Activated CD4-positive, CD25-positive, alpha-beta regulatory T cell (primary cell): ENCODE data around the gene ARFGAP1.

ENCODE experiments used
- DNase-seq, 4 experiments: peaks; one replicate each; lab custom pipeline; 2025; lab: John Stamatoyannopoulos, UW

ARFGAP1 gene

DNA sequence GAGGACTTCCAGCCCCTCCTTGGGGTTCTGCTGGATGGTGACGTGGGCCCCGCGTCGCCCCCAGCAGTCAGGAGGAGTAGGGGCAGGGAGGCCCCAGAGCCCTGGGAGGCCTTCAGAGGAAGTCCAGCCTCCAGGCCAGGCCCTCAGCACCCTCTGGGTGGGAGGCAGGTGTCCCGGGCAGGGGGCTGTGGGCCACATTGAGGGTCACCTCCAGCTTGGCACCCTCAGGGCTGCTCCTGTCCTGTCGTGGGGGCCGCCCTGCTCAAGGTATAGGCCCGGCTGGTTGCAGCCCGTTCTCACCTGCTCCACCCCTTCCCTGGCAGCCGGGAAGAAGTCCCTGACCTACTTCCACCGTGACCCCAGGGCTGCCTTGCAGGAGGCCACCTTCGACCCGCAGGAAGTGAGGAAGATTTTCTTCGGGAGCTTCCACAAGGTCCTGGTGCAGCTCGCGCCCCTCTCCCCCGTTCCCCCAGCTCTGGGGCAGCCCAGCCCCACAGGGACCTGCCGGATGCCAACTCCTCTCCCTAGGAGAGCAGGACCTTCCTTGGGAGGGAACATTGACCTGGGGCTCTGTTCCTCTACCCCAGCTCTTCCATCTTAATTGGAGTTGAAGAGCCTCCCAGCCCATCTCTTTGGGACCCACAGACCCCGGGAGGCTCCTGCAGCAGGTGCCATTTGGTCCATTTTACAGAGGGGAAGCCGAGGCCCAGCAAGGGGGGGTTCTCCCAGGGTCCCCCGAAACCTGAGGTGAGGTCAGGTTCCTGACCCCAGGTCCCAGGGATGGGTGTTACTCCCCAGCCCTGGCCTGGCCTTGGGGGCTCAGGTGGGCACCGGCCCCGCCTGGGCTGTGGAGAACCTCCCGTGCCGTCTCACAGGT lies 46.8 kb downstream of the ARFGAP1 start:
- no peak for DNase-seq

GRCh38 chr20:63320041-63320511 lies 47.5 kb downstream of the ARFGAP1 start:
- no peak for DNase-seq

GRCh38 chr20:63320616-63321147 lies 48.1 kb downstream of the ARFGAP1 start:
- DNase-seq, result no peak

DNA sequence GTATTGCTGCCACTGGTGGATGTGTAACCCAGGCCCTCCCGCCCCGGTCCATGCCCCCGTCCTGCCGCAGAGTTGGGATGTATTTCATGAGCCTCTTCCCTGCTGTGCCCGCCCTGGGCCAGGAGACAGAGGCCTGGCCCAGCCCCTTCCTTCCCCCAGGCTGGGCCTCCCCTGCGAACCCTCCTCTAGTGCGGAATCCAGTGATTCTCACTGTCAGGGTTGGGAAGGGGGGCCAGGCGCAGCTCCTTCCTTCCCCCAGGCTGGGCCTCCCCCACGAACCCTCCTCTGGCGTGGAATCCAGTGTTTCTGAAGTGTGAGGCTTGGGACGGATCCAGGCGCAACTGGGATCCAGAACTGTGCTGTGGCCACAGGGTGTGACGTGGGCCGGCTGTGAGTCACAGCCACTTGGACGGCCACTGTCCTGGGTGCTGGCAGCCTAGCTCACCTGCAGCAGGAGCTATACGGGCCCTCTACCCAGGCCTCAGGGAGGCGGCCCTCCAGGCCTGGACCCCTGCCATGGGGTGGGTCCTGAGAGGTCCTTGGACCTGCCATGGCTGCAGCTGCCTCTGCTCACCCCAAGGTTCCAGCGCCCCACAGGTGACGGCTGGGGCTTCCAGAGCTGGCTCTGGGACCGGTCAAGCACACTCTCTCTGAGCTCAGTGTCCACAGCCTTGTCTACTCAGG lies 48.7 kb downstream of the ARFGAP1 start:
- DNase-seq, result no peak

- no peak for DNase-seq
Measured at GRCh38 chr20:63322146-63322932, 49.7 kb downstream of the ARFGAP1 start.

GRCh38 chr20:63322933-63323273 lies 50.3 kb downstream of the ARFGAP1 start:
- no peak for DNase-seq

DNA sequence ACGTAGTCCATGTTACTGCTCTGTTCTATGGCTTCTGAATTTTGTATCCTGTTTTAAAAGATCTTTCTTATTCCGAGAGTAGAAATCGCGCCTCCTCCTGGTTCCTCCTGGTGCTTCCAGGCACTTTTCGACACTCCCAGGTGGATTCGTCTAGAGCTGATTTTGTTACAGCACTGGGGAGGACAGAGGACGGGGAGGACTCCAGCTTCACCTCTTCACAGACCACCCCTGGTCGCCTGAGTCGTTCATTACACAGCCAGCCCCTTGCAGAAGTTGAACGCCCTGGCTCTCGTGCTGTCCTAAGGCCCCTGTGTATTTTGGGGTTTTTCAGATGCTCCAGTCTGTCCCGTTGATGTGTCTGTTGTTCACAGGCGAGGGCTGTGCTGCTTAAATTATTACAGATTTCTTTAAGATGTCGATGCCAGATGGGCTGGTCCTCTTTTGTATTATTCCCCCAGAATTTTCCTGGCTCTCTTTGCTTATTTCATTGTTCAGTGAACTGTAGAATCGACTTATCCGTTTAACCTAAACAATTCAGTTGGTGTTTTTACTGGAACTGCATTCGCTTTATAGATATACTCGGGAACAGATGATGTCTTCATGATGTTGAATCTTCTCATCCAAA lies 50.9 kb downstream of the ARFGAP1 start:
- DNase-seq, result no peak

- DNase-seq, result no peak
Measured at GRCh38 chr20:63325021-63325471, 52.4 kb downstream of the ARFGAP1 start.

GRCh38 chr20:63325554-63326313 lies 53.1 kb downstream of the ARFGAP1 start:
- DNase-seq, result no peak

DNA sequence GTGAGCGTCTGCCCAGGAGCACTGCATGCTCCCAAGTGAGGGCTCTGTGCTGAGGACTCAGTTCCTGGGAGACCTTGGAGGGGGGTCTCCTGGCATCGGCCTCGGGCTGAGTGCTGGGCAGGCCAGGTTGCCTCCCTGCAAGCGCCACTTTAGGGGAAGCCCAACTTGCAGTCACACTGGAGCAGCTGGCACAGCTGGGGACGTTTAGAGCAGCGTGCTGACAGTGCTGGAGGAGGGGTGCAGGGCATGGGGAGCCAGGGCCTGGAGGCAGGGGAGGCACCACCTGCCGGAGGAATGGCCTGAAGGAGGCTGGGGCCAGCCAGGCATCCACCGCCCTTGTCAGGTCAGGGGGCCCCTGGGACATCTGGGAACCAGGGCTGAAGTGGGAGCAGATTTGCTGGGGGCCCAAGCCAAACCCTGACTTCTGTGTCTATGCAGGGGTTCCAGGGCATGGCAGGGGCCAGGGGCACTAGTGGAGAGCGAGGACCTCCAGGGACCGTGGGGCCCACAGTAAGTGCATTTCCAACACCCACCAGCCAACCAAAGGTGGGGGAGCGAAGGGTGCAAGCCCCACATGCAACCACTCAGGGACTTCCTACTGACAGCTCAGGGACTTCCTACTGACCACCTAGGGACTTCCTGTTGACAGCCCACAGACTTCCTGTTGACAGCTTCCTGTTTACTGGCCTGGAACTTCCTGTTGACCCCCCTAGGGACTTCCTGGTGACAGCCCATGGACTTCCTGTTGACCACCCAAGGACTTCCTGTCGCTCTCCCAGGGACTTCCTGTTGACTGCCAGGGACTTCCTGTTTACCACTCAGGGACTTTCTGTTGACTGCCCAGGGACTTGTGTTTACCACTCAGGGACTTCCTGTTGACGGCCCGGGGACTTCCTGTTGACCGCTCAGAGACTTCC lies 54.0 kb downstream of the ARFGAP1 start:
- DNase-seq, result no peak

DNA sequence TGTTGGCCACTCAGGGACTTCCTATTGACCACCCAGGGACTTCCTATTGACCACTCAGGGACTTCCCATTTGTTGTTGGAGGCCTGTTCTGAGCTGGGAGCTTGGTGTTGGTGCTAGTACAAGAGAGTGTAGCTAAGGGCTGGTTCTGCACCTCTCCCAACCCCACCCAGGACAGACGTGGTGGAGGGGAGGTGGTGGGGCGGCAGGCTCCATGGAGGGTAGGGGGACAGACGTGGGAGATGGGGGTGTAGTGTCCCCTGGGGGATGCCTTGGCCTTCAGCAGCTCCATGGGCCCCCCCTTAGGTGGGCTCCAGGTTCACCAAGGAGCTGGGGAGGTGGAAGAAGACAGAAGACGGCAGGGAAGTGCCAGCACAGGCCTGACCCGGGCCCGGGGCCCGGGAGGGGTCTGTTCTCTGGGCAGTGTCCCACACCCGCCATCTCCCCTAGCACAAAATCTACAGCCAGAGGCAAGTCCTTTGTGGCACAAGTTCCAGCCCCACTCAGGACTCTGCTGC lies 54.7 kb downstream of the ARFGAP1 start:
- DNase-seq, result no peak

GRCh38 chr20:63328026-63328700 lies 55.5 kb downstream of the ARFGAP1 start:
- no peak for DNase-seq

GRCh38 chr20:63328718-63329275 lies 56.2 kb downstream of the ARFGAP1 start:
- DNase-seq, result no peak

DNA sequence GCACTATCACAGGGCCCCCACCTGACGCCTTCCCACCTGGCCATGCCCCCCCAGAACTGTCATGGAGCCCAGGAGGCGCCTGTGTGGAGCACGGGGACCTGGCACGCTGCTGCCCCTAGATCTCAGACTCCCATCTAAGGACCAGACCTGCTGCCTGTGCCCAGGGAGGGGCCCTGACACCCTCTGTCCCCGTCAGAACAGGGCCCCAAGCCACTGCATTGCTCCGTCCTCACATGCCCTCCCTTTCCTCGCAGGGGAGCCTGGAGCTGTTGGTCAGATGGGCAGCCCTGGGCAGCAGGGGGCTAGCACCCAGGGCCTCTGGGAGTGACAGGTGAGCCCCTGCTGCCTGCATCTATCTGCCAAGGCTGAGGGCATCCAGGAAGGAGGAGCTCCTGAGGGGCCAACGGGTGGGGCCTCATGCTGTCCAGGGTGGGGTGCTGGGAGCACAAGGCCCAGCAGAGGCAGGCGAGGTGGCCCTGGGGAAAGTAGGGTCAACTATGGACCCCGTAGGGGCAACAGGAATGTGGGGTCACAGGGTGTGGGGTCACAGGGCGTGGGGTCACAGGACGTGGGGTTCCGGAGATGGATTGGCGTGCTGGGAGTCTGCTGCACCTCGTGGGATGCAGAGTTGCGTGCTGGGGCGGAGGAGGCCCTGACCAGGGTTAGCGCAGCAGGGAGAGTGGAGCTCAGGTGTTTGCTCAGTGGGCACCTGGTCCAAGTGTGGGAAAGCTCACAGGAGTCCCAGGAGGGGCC lies 56.9 kb downstream of the ARFGAP1 start:
- DNase-seq, result no peak

DNA sequence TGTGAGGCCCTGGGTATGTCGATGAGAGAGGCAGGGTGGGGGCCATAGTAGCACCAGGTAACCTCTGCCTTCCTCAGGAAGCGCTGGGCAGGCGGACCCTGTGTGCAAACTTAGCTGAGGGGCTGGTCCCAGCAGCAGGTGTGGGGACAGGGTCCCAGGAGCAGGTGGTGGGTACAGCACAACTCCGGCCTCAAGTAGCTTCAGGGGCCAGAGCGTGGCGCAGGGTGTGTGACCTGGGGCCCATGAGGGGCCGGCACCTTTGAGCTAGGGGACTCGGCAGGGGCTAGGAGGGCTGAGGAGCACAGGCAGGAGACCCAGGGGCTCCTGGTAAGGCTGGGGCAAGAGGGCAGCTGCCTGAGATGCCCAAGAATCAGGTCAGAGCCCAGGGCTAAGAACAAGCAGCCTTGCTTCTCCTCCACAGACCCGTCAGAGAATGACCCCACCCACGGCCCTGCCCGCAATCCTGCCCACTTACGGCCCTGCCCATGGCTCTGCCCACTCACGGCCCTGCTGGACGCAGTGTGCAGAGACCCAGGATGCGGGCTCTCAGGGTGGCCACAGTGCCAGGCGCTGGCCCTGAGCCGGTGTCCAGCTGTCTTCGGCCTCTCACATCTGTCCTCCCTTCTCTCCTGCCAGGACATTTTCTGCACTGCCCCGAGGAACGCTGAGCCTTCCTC lies 57.6 kb downstream of the ARFGAP1 start:
- DNase-seq, result no peak

- DNase-seq, result no peak
Measured at GRCh38 chr20:63330940-63331339, 58.3 kb downstream of the ARFGAP1 start.

GRCh38 chr20:63331741-63332400 lies 59.3 kb downstream of the ARFGAP1 start:
- DNase-seq, result no peak
